Duodenal mucosa (tissue), 2 donors: ENCODE measurements around the gene CENPP.

Source experiments
- H3K27ac ChIP-seq: one replicate; pipeline ENCODE4 v1.7.0; 2013; ENCODE audit warnings: low read depth, low read length
- H3K27me3 ChIP-seq, 2 donors: one replicate each; pipeline ENCODE4 v1.7.0; 2013; ENCODE audit warnings: low read length in 2 of 2, control low read depth in 1 of 2; ENCODE audit not compliant: insufficient read depth in 2 of 2, control insufficient read depth in 1 of 2
- H3K36me3 ChIP-seq, 2 donors: one replicate each; pipeline ENCODE4 v1.7.0; 2013; ENCODE audit warnings: low read length in 2 of 2, control low read depth in 1 of 2; ENCODE audit not compliant: insufficient read depth in 2 of 2, control insufficient read depth in 1 of 2
- H3K4me1 ChIP-seq, 2 donors: one replicate each; pipeline ENCODE4 v1.7.0; 2013; ENCODE audit warnings: low read length in 2 of 2, control low read depth in 1 of 2; ENCODE audit not compliant: insufficient read depth in 2 of 2, control insufficient read depth in 1 of 2
- H3K4me3 ChIP-seq, 2 donors: one replicate each; pipeline ENCODE4 v1.7.0; 2013; ENCODE audit warnings: low read length in 2 of 2, low read depth in 1 of 2
- H3K9ac ChIP-seq, 2 donors: one replicate each; pipeline ENCODE4 v1.7.0; 2013; ENCODE audit warnings: low read length in 2 of 2, low read depth in 1 of 2
- H3K9me3 ChIP-seq, 2 donors: one replicate each; pipeline ENCODE4 v1.7.0; 2013; ENCODE audit warnings: low read length in 2 of 2, control low read depth in 1 of 2; ENCODE audit not compliant: control insufficient read depth in 1 of 2

Gene CENPP

GRCh38 chr9:92482805-92483204 lies 157.1 kb downstream of the CENPP start:
- no peaks in the 10 kb centered on the region for H3K9me3 ChIP-seq
- no peak overlapping the region for H3K9ac ChIP-seq
- H3K4me1 ChIP-seq: peaks cover 4 to 10% of the 10 kb centered on the region in 2 donors
- H3K4me3 ChIP-seq: no peak overlapping the region
- H3K27ac ChIP-seq: no peak overlapping the region
- no peaks in the 10 kb centered on the region for H3K27me3 ChIP-seq
- H3K36me3 ChIP-seq: no peaks in the 10 kb centered on the region

GRCh38 chr9:92483627-92484545 lies 158.1 kb downstream of the CENPP start:
- H3K9me3 ChIP-seq: no peaks in the 10 kb centered on the region
- H3K36me3 ChIP-seq: no peaks in the 10 kb centered on the region
- H3K4me3 ChIP-seq: no peak overlapping the region
- no peaks in the 10 kb centered on the region for H3K27me3 ChIP-seq
- H3K9ac ChIP-seq: no peak overlapping the region
- H3K27ac ChIP-seq: no peak overlapping the region
- H3K4me1 ChIP-seq: peaks cover 4 to 10% of the 10 kb centered on the region in 2 donors

- Histone ChIP-seq H3K4me1 (peaks cover 4 to 10% of the 10 kb centered on the region in 2 donors), H3K36me3 (no peaks in the 10 kb centered on the region), H3K9ac (no peak overlapping the region), H3K27ac (no peak overlapping the region), H3K4me3 (no peak overlapping the region), H3K9me3 (no peaks in the 10 kb centered on the region), H3K27me3 (no peaks in the 10 kb centered on the region)
Measured at GRCh38 chr9:92484563-92484962, 158.8 kb downstream of the CENPP start.

- Histone ChIP-seq H3K36me3 (no peaks in the 10 kb centered on the region), H3K27ac (no peak overlapping the region), H3K9me3 (no peaks in the 10 kb centered on the region), H3K4me1 (peaks cover 0 to under 1% of the 10 kb centered on the region in 2 donors), H3K9ac (no peak overlapping the region), H3K27me3 (no peaks in the 10 kb centered on the region), H3K4me3 (no peak overlapping the region)
Measured at GRCh38 chr9:92486371-92486770, 160.6 kb downstream of the CENPP start.

GRCh38 chr9:92488681-92489550 lies 163.2 kb downstream of the CENPP start:
- Histone ChIP-seq H3K27me3 (no peaks in the 10 kb centered on the region), H3K4me1 (no peaks in the 10 kb centered on the region), H3K4me3 (no peak overlapping the region), H3K9ac (no peak overlapping the region), H3K27ac (no peak overlapping the region), H3K9me3 (no peaks in the 10 kb centered on the region), H3K36me3 (no peaks in the 10 kb centered on the region)

GRCh38 chr9:92492781-92493401 lies 167.1 kb downstream of the CENPP start:
- no peak overlapping the region for H3K9ac ChIP-seq
- H3K4me3 ChIP-seq: no peak overlapping the region
- no peak overlapping the region for H3K27ac ChIP-seq
- H3K9me3 ChIP-seq: no peaks in the 10 kb centered on the region
- no peaks in the 10 kb centered on the region for H3K36me3 ChIP-seq
- no peaks in the 10 kb centered on the region for H3K27me3 ChIP-seq
- no peaks in the 10 kb centered on the region for H3K4me1 ChIP-seq

GRCh38 chr9:92493749-92494387 lies 168.1 kb downstream of the CENPP start:
- Histone ChIP-seq H3K9ac (no peak overlapping the region), H3K27me3 (no peaks in the 10 kb centered on the region), H3K4me1 (no peaks in the 10 kb centered on the region), H3K36me3 (no peaks in the 10 kb centered on the region), H3K27ac (no peak overlapping the region), H3K4me3 (no peak overlapping the region), H3K9me3 (no peaks in the 10 kb centered on the region)

GRCh38 chr9:92494856-92495255 lies 169.1 kb downstream of the CENPP start:
- no peak overlapping the region for H3K9ac ChIP-seq
- H3K27me3 ChIP-seq: no peaks in the 10 kb centered on the region
- H3K4me1 ChIP-seq: no peaks in the 10 kb centered on the region
- H3K9me3 ChIP-seq: no peaks in the 10 kb centered on the region
- H3K36me3 ChIP-seq: no peaks in the 10 kb centered on the region
- no peak overlapping the region for H3K27ac ChIP-seq
- no peak overlapping the region for H3K4me3 ChIP-seq

GRCh38 chr9:92496396-92497176 lies 170.8 kb downstream of the CENPP start:
- H3K4me1 ChIP-seq: no peaks in the 10 kb centered on the region

More at GRCh38 chr9:92496396-92497176, 170.8 kb downstream of the CENPP start:
- Histone ChIP-seq H3K9me3 (no peaks in the 10 kb centered on the region), H3K9ac (no peak overlapping the region), H3K27ac (no peak overlapping the region), H3K36me3 (no peaks in the 10 kb centered on the region), H3K4me3 (no peak overlapping the region), H3K27me3 (no peaks in the 10 kb centered on the region)
